ENCODE measurements around the gene UMODL1. TPM values are rescaled to one million over a fixed set of nuclear protein-coding genes. Genes with fewer than 3 reads are reported as not detected.

The UMODL1 gene
- total RNA-seq, 2 experiments from 2014 or later = not detected

GRCh38 chr21:42025376-42026081 is 45.6 kb upstream of the UMODL1 start:
- ChIA-PET CTCF (interaction anchor here (1.3 kb wide), 1 partner anchor 83 kb away, joined by 3 read pairs; no protein-coding TSS in a partner anchor), POLR2A (no interaction called here)
- Mint-ChIP-seq H3K36me3 (ENCODE audit: low read depth) (no peaks in the 10 kb centered on the region), H3K9me3 (no peaks in the 10 kb centered on the region), H3K27ac (no peak overlapping the region), H3K4me3 (no peak overlapping the region), H3K4me1 (ENCODE audit: low read depth) (no peaks in the 10 kb centered on the region), H3K27me3 (no peaks in the 10 kb centered on the region)
- no peak for TF ChIP-seq CTCF (IDR thresholded peaks at IDR 0.05)
- DNase-seq (no peak), ATAC-seq (no peak)
- intact Hi-C loops (cut with micrococcal nuclease) = no loop called here

- ChIA-PET POLR2A (no interaction called here), CTCF (interaction anchor here (1.3 kb wide), 1 partner anchor 82 kb away, joined by 3 read pairs; no protein-coding TSS in a partner anchor)
- Mint-ChIP-seq H3K9me3 (no peaks in the 10 kb centered on the region), H3K4me1 (ENCODE audit: low read depth) (no peaks in the 10 kb centered on the region), H3K27ac (no peak overlapping the region), H3K4me3 (no peak overlapping the region), H3K27me3 (no peaks in the 10 kb centered on the region), H3K36me3 (ENCODE audit: low read depth) (no peaks in the 10 kb centered on the region)
- DNase-seq (no peak), ATAC-seq (no peak)
- TF ChIP-seq CTCF (IDR thresholded peaks at IDR 0.05) = no peak
- intact Hi-C loops (cut with micrococcal nuclease) = no loop called here
These were observed 45.1 kb upstream of the UMODL1 start for GRCh38 chr21:42026082-42026435.

- ATAC-seq (no peak), DNase-seq (no peak)
- Mint-ChIP-seq H3K27me3 (no peaks in the 10 kb centered on the region), H3K36me3 (ENCODE audit: low read depth) (no peaks in the 10 kb centered on the region), H3K4me3 (no peak overlapping the region), H3K9me3 (no peaks in the 10 kb centered on the region), H3K4me1 (ENCODE audit: low read depth) (no peaks in the 10 kb centered on the region), H3K27ac (no peak overlapping the region)
- TF ChIP-seq CTCF (IDR thresholded peaks at IDR 0.05) = no peak
- intact Hi-C loops (cut with micrococcal nuclease) = no loop called here
- ChIA-PET CTCF (no interaction called here), POLR2A (no interaction called here)
These were observed 43.9 kb upstream of the UMODL1 start for GRCh38 chr21:42027085-42027821.

- Mint-ChIP-seq H3K27ac (no peak overlapping the region), H3K9me3 (no peaks in the 10 kb centered on the region), H3K36me3 (ENCODE audit: low read depth) (no peaks in the 10 kb centered on the region), H3K4me3 (no peak overlapping the region), H3K4me1 (ENCODE audit: low read depth) (no peaks in the 10 kb centered on the region), H3K27me3 (no peaks in the 10 kb centered on the region)
- ATAC-seq = no peak
- DNase-seq = no peak
- intact Hi-C loops (cut with micrococcal nuclease) = no loop called here
- ChIA-PET POLR2A (no interaction called here), CTCF (no interaction called here)
- no peak for TF ChIP-seq CTCF (IDR thresholded peaks at IDR 0.05)
These were observed 43.0 kb upstream of the UMODL1 start for GRCh38 chr21:42027822-42028765.

Measured in activated CD8-positive, alpha-beta T cell treated with anti-CD3 and anti-CD28 coated beads for 36 hours (primary cell).